GM21529 (cell line): ENCODE results near the gene DEFB119.
"Not testable (repeated sequence)": the region's sequence is repeated elsewhere in the genome, so short reads cannot be mapped to it uniquely, and the experiment has no call there.

Experiments used
- ATAC-seq: cut with Tn5 transposase; IDR thresholded peaks from one replicate; pipeline ENCODE4 v1.9.1; 2021; ENCODE audit not compliant: unreplicated experiment

The DEFB119 gene

GRCh38 chr20:31390490-31390889, at the start of gene DEFB119:
Gene DEFB119 (minus strand): TSS chr20:31390590. CDS start chr20:31390483, 107 bp downstream.
- ATAC-seq: no peak

- ATAC-seq: no peak
Measured at GRCh38 chr20:31430568-31431115, 40.3 kb upstream of the DEFB119 start.

- not testable (repeated sequence) for ATAC-seq
Measured at GRCh38 chr20:31427576-31427975, 37.2 kb upstream of the DEFB119 start.

- ATAC-seq: not testable (repeated sequence)
Measured at GRCh38 chr20:31426891-31427551, 36.6 kb upstream of the DEFB119 start.

GRCh38 chr20:31425797-31426196, 35.4 kb upstream of the DEFB119 start:
- no peak for ATAC-seq

- ATAC-seq: no peak
Measured at GRCh38 chr20:31418307-31418706, 27.9 kb upstream of the DEFB119 start.

- no peak for ATAC-seq
Measured at GRCh38 chr20:31415653-31416052, 25.3 kb upstream of the DEFB119 start.

GRCh38 chr20:31414381-31414780, 24.0 kb upstream of the DEFB119 start:
- no peak for ATAC-seq

- ATAC-seq: no peak
Measured at GRCh38 chr20:31410011-31410410, 19.6 kb upstream of the DEFB119 start.

GRCh38 chr20:31406115-31406514, 15.7 kb upstream of the DEFB119 start, which contains the start of gene DEFB121:
Gene DEFB121 (minus strand): TSS chr20:31406215. CDS start chr20:31406152, 63 bp downstream.
- ATAC-seq: no peak

GRCh38 chr20:31403886-31404285, 13.5 kb upstream of the DEFB119 start:
- ATAC-seq: no peak

GRCh38 chr20:31394900-31395299, 4.5 kb upstream of the DEFB119 start:
- no peak for ATAC-seq

GRCh38 chr20:31392836-31393235, 2.4 kb upstream of the DEFB119 start:
- ATAC-seq: no peak

GRCh38 chr20:31374346-31374745, 16.0 kb downstream of the DEFB119 start:
- ATAC-seq: no peak

- ATAC-seq: no peak
Measured at GRCh38 chr20:31368301-31368700, 22.1 kb downstream of the DEFB119 start, which contains the start of gene DEFB118. Gene DEFB118 (plus strand): TSS chr20:31368601. CDS start chr20:31368651, 50 bp downstream.

- not testable (repeated sequence) for ATAC-seq
Measured at GRCh38 chr20:31364272-31364671, 26.1 kb downstream of the DEFB119 start.

GRCh38 chr20:31363295-31363694, 27.1 kb downstream of the DEFB119 start:
- no peak for ATAC-seq

- ATAC-seq: no peak
Measured at GRCh38 chr20:31355981-31356380, 34.4 kb downstream of the DEFB119 start.

- ATAC-seq: no peak
Measured at GRCh38 chr20:31341470-31341869, 48.9 kb downstream of the DEFB119 start.

- no peak for ATAC-seq
Measured at GRCh38 chr20:31330893-31331292, 59.5 kb downstream of the DEFB119 start.
